VCaP (cell line): Measurements from ENCODE around the gene NDUFV1.

Source experiments
- H3K27ac ChIP-seq: fragments of 450-650 bp; 2 replicates; pipeline ENCODE4 v1.5.1; 2017
- CTCF ChIP-seq: fragments of 450-650 bp; conservative IDR thresholded peaks from 2 replicates; pipeline ENCODE4 v1.5.1; 2017; ENCODE audit warnings: mild to moderate bottlenecking, moderate library complexity

The NDUFV1 gene

GRCh38 chr11:67640758-67641337 lies 34.1 kb downstream of the NDUFV1 start:
- no peak for TF ChIP-seq CTCF
- H3K27ac ChIP-seq, result no peak overlapping the region

GRCh38 chr11:67641338-67642172 lies 34.8 kb downstream of the NDUFV1 start:
- no peak overlapping the region for H3K27ac ChIP-seq
- TF ChIP-seq CTCF, result no peak

GRCh38 chr11:67642173-67643120 lies 35.7 kb downstream of the NDUFV1 start:
- TF ChIP-seq CTCF, result no peak

GRCh38 chr11:67644042-67644441 lies 37.3 kb downstream of the NDUFV1 start:
- no peak overlapping the region for H3K27ac ChIP-seq
- peak; percentile 75 for TF ChIP-seq CTCF

More at GRCh38 chr11:67642173-67643120, 35.7 kb downstream of the NDUFV1 start:
- H3K27ac ChIP-seq, result no peak overlapping the region

- H3K27ac ChIP-seq, result no peak overlapping the region
- no peak for TF ChIP-seq CTCF
These were observed 38.0 kb downstream of the NDUFV1 start for GRCh38 chr11:67644472-67645418.

- no peak overlapping the region for H3K27ac ChIP-seq
- TF ChIP-seq CTCF, result peak; percentile 43; the same call in 1 of the 2 replicates
These were observed 39.1 kb downstream of the NDUFV1 start for GRCh38 chr11:67645521-67646461.
